ENCODE results near the gene DHRS12.

Gene DHRS12

GRCh38 chr13:51765142-51765515 lies 38.8 kb downstream of the DHRS12 start:
- peak overlapping the region in 3 of 5 donors; percentile 23 to 52 (median 31) for H3K4me3 ChIP-seq (ENCODE audit: low read depth in 1 of 5, low read length in 5 of 5)
- H3K36me3 ChIP-seq (ENCODE audit: control insufficient read depth in 5 of 5, insufficient read depth in 5 of 5, low read length in 5 of 5): peaks cover 0 to 53% (median 24%) of the 10 kb centered on the region in 5 donors
- no peaks in the 10 kb centered on the region for H3K9me3 ChIP-seq (ENCODE audit: control insufficient read depth in 5 of 5, low read length in 5 of 5)
- H3K27ac ChIP-seq (ENCODE audit: low read depth, low read length): peak overlapping the region; percentile 76
- H3K9ac ChIP-seq (ENCODE audit: low read length in 5 of 5): peak overlapping the region in 2 of 5 donors; percentile 7 to 56
- H3K27me3 ChIP-seq (ENCODE audit: control insufficient read depth in 5 of 5, insufficient read depth in 4 of 5, low read length in 5 of 5): no peaks in the 10 kb centered on the region
- H3K4me1 ChIP-seq (ENCODE audit: control insufficient read depth in 5 of 5, insufficient read depth in 5 of 5, low read length in 5 of 5): peaks cover 7 to 34% (median 33%) of the 10 kb centered on the region in 5 donors

GRCh38 chr13:51764184-51765141 lies 39.5 kb downstream of the DHRS12 start:
- Histone ChIP-seq H3K4me3 (ENCODE audit: low read depth in 1 of 5, low read length in 5 of 5) (peak overlapping the region in 3 of 5 donors; percentile 23 to 52 (median 31)), H3K9ac (ENCODE audit: low read length in 5 of 5) (peak overlapping the region in 4 of 5 donors; percentile 7 to 52 (median 9)), H3K9me3 (ENCODE audit: control insufficient read depth in 5 of 5, low read length in 5 of 5) (no peaks in the 10 kb centered on the region), H3K4me1 (ENCODE audit: control insufficient read depth in 5 of 5, insufficient read depth in 5 of 5, low read length in 5 of 5) (peaks cover 5 to 32% (median 27%) of the 10 kb centered on the region in 5 donors), H3K36me3 (ENCODE audit: control insufficient read depth in 5 of 5, insufficient read depth in 5 of 5, low read length in 5 of 5) (peaks cover 0 to 59% (median 29%) of the 10 kb centered on the region in 5 donors), H3K27me3 (ENCODE audit: control insufficient read depth in 5 of 5, insufficient read depth in 4 of 5, low read length in 5 of 5) (no peaks in the 10 kb centered on the region), H3K27ac (ENCODE audit: low read depth, low read length) (peak overlapping the region; percentile 76)

GRCh38 chr13:51763486-51763885 lies 40.5 kb downstream of the DHRS12 start:
- Histone ChIP-seq H3K27ac (ENCODE audit: low read depth, low read length) (peak overlapping the region; percentile 76), H3K9me3 (ENCODE audit: control insufficient read depth in 5 of 5, low read length in 5 of 5) (no peaks in the 10 kb centered on the region), H3K4me3 (ENCODE audit: low read depth in 1 of 5, low read length in 5 of 5) (no peak overlapping the region), H3K4me1 (ENCODE audit: control insufficient read depth in 5 of 5, insufficient read depth in 5 of 5, low read length in 5 of 5) (peaks cover 5 to 23% (median 18%) of the 10 kb centered on the region in 5 donors), H3K27me3 (ENCODE audit: control insufficient read depth in 5 of 5, insufficient read depth in 4 of 5, low read length in 5 of 5) (no peaks in the 10 kb centered on the region), H3K36me3 (ENCODE audit: control insufficient read depth in 5 of 5, insufficient read depth in 5 of 5, low read length in 5 of 5) (peaks cover 3 to 63% (median 33%) of the 10 kb centered on the region in 5 donors), H3K9ac (ENCODE audit: low read length in 5 of 5) (peak overlapping the region in 2 of 5 donors; percentile 7 to 9)

- H3K4me3 ChIP-seq (ENCODE audit: low read depth in 1 of 5, low read length in 5 of 5): no peak overlapping the region
- H3K27me3 ChIP-seq (ENCODE audit: control insufficient read depth in 5 of 5, insufficient read depth in 4 of 5, low read length in 5 of 5): no peaks in the 10 kb centered on the region
- no peaks in the 10 kb centered on the region for H3K9me3 ChIP-seq (ENCODE audit: control insufficient read depth in 5 of 5, low read length in 5 of 5)
- H3K4me1 ChIP-seq (ENCODE audit: control insufficient read depth in 5 of 5, insufficient read depth in 5 of 5, low read length in 5 of 5): peaks cover 6 to 23% (median 14%) of the 10 kb centered on the region in 5 donors
- no peak overlapping the region for H3K9ac ChIP-seq (ENCODE audit: low read length in 5 of 5)
- H3K36me3 ChIP-seq (ENCODE audit: control insufficient read depth in 5 of 5, insufficient read depth in 5 of 5, low read length in 5 of 5): peaks cover 11 to 58% (median 27%) of the 10 kb centered on the region in 5 donors
- H3K27ac ChIP-seq (ENCODE audit: low read depth, low read length): no peak overlapping the region
Measured at GRCh38 chr13:51761643-51762350, 42.2 kb downstream of the DHRS12 start.

GRCh38 chr13:51760592-51760991 lies 43.4 kb downstream of the DHRS12 start:
- Histone ChIP-seq H3K36me3 (ENCODE audit: control insufficient read depth in 5 of 5, insufficient read depth in 5 of 5, low read length in 5 of 5) (peaks cover 12 to 64% (median 35%) of the 10 kb centered on the region in 5 donors), H3K27me3 (ENCODE audit: control insufficient read depth in 5 of 5, insufficient read depth in 4 of 5, low read length in 5 of 5) (no peaks in the 10 kb centered on the region), H3K9ac (ENCODE audit: low read length in 5 of 5) (peak overlapping the region in 2 of 5 donors; percentile 21 to 58), H3K4me3 (ENCODE audit: low read depth in 1 of 5, low read length in 5 of 5) (peak overlapping the region in 4 of 5 donors; percentile 6 to 37 (median 29)), H3K4me1 (ENCODE audit: control insufficient read depth in 5 of 5, insufficient read depth in 5 of 5, low read length in 5 of 5) (peaks cover 9 to 27% (median 14%) of the 10 kb centered on the region in 5 donors), H3K27ac (ENCODE audit: low read depth, low read length) (peak overlapping the region; percentile 78), H3K9me3 (ENCODE audit: control insufficient read depth in 5 of 5, low read length in 5 of 5) (no peaks in the 10 kb centered on the region)

- Histone ChIP-seq H3K27ac (ENCODE audit: low read depth, low read length) (peak overlapping the region; percentile 78), H3K4me3 (ENCODE audit: low read depth in 1 of 5, low read length in 5 of 5) (no peak overlapping the region), H3K9ac (ENCODE audit: low read length in 5 of 5) (no peak overlapping the region), H3K9me3 (ENCODE audit: control insufficient read depth in 5 of 5, low read length in 5 of 5) (no peaks in the 10 kb centered on the region), H3K4me1 (ENCODE audit: control insufficient read depth in 5 of 5, insufficient read depth in 5 of 5, low read length in 5 of 5) (peaks cover 3 to 18% (median 5%) of the 10 kb centered on the region in 5 donors), H3K36me3 (ENCODE audit: control insufficient read depth in 5 of 5, insufficient read depth in 5 of 5, low read length in 5 of 5) (peaks cover 15 to 69% (median 40%) of the 10 kb centered on the region in 5 donors), H3K27me3 (ENCODE audit: control insufficient read depth in 5 of 5, insufficient read depth in 4 of 5, low read length in 5 of 5) (no peaks in the 10 kb centered on the region)
Measured at GRCh38 chr13:51759240-51759639, 44.7 kb downstream of the DHRS12 start.

GRCh38 chr13:51758691-51759090 lies 45.3 kb downstream of the DHRS12 start:
- no peak overlapping the region for H3K4me3 ChIP-seq (ENCODE audit: low read depth in 1 of 5, low read length in 5 of 5)
- peaks cover 0 to 12% (median 5%) of the 10 kb centered on the region in 5 donors for H3K4me1 ChIP-seq (ENCODE audit: control insufficient read depth in 5 of 5, insufficient read depth in 5 of 5, low read length in 5 of 5)
- H3K9me3 ChIP-seq (ENCODE audit: control insufficient read depth in 5 of 5, low read length in 5 of 5): no peaks in the 10 kb centered on the region
- no peaks in the 10 kb centered on the region for H3K27me3 ChIP-seq (ENCODE audit: control insufficient read depth in 5 of 5, insufficient read depth in 4 of 5, low read length in 5 of 5)
- no peak overlapping the region for H3K27ac ChIP-seq (ENCODE audit: low read depth, low read length)
- H3K9ac ChIP-seq (ENCODE audit: low read length in 5 of 5): no peak overlapping the region
- peaks cover 15 to 72% (median 43%) of the 10 kb centered on the region in 5 donors for H3K36me3 ChIP-seq (ENCODE audit: control insufficient read depth in 5 of 5, insufficient read depth in 5 of 5, low read length in 5 of 5)

- Histone ChIP-seq H3K4me3 (ENCODE audit: low read depth in 1 of 5, low read length in 5 of 5) (no peak overlapping the region), H3K27ac (ENCODE audit: low read depth, low read length) (peak overlapping the region; percentile 40), H3K27me3 (ENCODE audit: control insufficient read depth in 5 of 5, insufficient read depth in 4 of 5, low read length in 5 of 5) (no peaks in the 10 kb centered on the region), H3K9me3 (ENCODE audit: control insufficient read depth in 5 of 5, low read length in 5 of 5) (no peaks in the 10 kb centered on the region), H3K9ac (ENCODE audit: low read length in 5 of 5) (no peak overlapping the region), H3K36me3 (ENCODE audit: control insufficient read depth in 5 of 5, insufficient read depth in 5 of 5, low read length in 5 of 5) (peaks cover 20 to 76% (median 54%) of the 10 kb centered on the region in 5 donors), H3K4me1 (ENCODE audit: control insufficient read depth in 5 of 5, insufficient read depth in 5 of 5, low read length in 5 of 5) (peaks cover 0 to 11% (median 4%) of the 10 kb centered on the region in 5 donors)
Measured at GRCh38 chr13:51756651-51757050, 47.3 kb downstream of the DHRS12 start.

- H3K27ac ChIP-seq (ENCODE audit: low read depth, low read length): peak overlapping the region; percentile 55
Measured at GRCh38 chr13:51747438-51748434, 56.2 kb downstream of the DHRS12 start.

More at GRCh38 chr13:51747438-51748434, 56.2 kb downstream of the DHRS12 start:
- peaks cover 0 to 8% (median 2%) of the 10 kb centered on the region in 5 donors for H3K4me1 ChIP-seq (ENCODE audit: control insufficient read depth in 5 of 5, insufficient read depth in 5 of 5, low read length in 5 of 5)
- no peaks in the 10 kb centered on the region for H3K27me3 ChIP-seq (ENCODE audit: control insufficient read depth in 5 of 5, insufficient read depth in 4 of 5, low read length in 5 of 5)
- H3K9me3 ChIP-seq (ENCODE audit: control insufficient read depth in 5 of 5, low read length in 5 of 5): peaks cover 2 to 8% (median 7%) of the 10 kb centered on the region in 5 donors
- H3K36me3 ChIP-seq (ENCODE audit: control insufficient read depth in 5 of 5, insufficient read depth in 5 of 5, low read length in 5 of 5): peaks cover 7 to 25% (median 14%) of the 10 kb centered on the region in 5 donors
- H3K4me3 ChIP-seq (ENCODE audit: low read depth in 1 of 5, low read length in 5 of 5): no peak overlapping the region
- H3K9ac ChIP-seq (ENCODE audit: low read length in 5 of 5): no peak overlapping the region
